ENCODE results near the gene GPSM3. TPM values are rescaled to one million over a fixed set of nuclear protein-coding genes. Genes with fewer than 3 reads are reported as not detected.

The GPSM3 gene
- polyA plus RNA-seq, 1 donor (not counting 4 experiments of a cell fraction or from before 2014, with no cell fraction given) = 3.6 TPM

DNA sequence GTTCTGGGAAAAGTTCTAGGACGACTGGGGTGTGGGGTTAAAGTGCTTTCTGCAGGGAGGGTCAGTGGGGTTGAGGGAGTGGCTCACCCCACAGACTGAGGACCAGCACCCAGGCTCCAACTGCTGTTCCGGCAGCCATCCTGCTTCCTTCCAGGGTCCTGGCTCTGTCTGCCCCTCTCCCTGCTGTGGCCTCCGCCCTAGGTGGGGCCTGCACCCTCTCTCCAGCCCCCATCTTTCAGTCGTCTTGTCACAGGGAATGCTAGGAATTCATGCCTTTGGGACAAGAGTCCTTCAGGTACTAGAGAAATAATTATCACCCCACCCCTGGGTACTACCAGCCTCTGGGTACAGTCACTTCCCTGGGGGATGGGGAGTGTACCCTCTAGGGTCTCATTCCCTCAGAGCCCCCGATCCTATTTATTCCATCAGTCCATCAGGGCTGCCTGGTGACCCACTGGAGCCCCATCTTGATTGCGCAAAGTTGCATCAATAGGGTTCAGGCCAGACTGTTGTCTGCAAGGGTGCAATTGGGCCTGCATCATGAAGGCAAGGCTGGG is 8.3 kb downstream of the GPSM3 start, which contains the start of gene AGER:
Gene AGER (minus strand): TSS at position 170 of the 557 bp plus-strand sequence. CDS start 31 bp downstream, at position 139.
- H3K9ac ChIP-seq (ENCODE audit: control insufficient read depth, extremely low read depth, insufficient read depth, low read length) = no peak within 1 kb of the TSS
- peaks cover 6% of the 10 kb centered on the region for H3K4me1 ChIP-seq (ENCODE audit: control insufficient read depth, extremely low read depth, insufficient read depth, low read length)
- DNase-seq (ENCODE audit: low read depth, low spot score) (no peak), FAIRE-seq (no peak)
- H3K27ac ChIP-seq (ENCODE audit: control insufficient read depth, insufficient read depth, low read length) = no peak within 1 kb of the TSS
- H3K36me3 ChIP-seq (ENCODE audit: control insufficient read depth in 2 of 2, extremely low read depth in 1 of 2, insufficient read depth in 2 of 2, low read length in 2 of 2) = peaks cover 18 to 20% of the 10 kb centered on the region in 2 experiments
- dilution Hi-C loops (cut with MboI; ENCODE audit: extremely low pct_ligation_motif_present, low sequenced_read_pairs) = no loop called here
- no peaks in the 10 kb centered on the region for H3K9me1 ChIP-seq (ENCODE audit: control insufficient read depth, extremely low read depth, insufficient read depth, low read length)
- no peak for TF ChIP-seq CTCF (optimal IDR thresholded peaks at IDR 0.05 in 1 of 3, IDR thresholded peaks at IDR 0.05 in 1 of 3, conservative IDR thresholded peaks at IDR 0.05 in 1 of 3; ENCODE audit: extremely low read depth in 1 of 3, insufficient read depth in 2 of 3, low read length in 3 of 3)
- no peak for TF ChIP-seq EZH2 (IDR thresholded peaks at IDR 0.05; ENCODE audit: low read length)
- H3K4me2 ChIP-seq (ENCODE audit: control insufficient read depth, extremely low read depth, insufficient read depth, low read depth, low read length) = no peak within 1 kb of the TSS
- H4K20me1 ChIP-seq (ENCODE audit: control insufficient read depth, extremely low read depth, insufficient read depth, low read length) = no peaks in the 10 kb centered on the region
- H2AFZ ChIP-seq (ENCODE audit: control insufficient read depth, low read length) = no peak within 1 kb of the TSS
- no peaks in the 10 kb centered on the region for H3K27me3 ChIP-seq (ENCODE audit: control insufficient read depth, extremely low read depth, insufficient read depth, low read length)
- H3K79me2 ChIP-seq (ENCODE audit: control insufficient read depth, insufficient read depth, low read length) = peaks cover 8% of the 10 kb centered on the region
- no peaks in the 10 kb centered on the region for H3K9me3 ChIP-seq (ENCODE audit: control insufficient read depth, low read depth, low read length)
- H3K4me3 ChIP-seq (ENCODE audit: control insufficient read depth in 2 of 3, extremely low read depth in 1 of 3, insufficient read depth in 2 of 3, low read depth in 1 of 3, low read length in 3 of 3) = no peak within 1 kb of the TSS

DNA sequence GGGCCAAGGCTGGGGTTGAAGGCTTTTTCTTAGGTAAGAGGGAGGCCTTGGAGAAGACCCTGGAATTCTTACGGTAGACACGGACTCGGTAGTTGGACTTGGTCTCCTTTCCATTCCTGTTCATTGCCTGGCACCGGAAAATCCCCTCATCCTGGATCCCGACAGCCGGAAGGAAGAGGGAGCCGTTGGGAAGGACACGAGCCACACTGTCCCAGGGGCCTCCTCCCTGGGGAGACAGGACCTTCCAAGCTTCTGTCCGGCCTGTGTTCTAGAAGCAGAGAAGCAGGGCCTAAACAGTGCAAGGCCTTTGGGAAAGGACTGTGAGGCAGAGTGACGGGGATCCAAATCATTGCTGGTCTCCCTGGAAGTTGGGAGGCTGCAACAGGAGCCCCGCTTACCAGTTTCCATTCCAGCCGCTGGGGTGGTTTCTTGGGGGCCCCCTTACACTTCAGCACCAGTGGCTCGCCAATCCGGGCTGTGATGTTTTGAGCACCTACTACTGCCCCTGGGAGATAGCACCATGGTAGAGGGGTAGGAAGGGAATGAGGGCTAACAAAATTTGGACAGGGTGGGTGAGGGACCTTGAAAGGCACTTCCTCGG is 8.9 kb downstream of the GPSM3 start:
- Histone ChIP-seq H3K9me1 (ENCODE audit: control insufficient read depth, extremely low read depth, insufficient read depth, low read length) (no peaks in the 10 kb centered on the region), H3K9me3 (ENCODE audit: control insufficient read depth, low read depth, low read length) (no peaks in the 10 kb centered on the region), H2AFZ (ENCODE audit: control insufficient read depth, low read length) (no peak overlapping the region), H3K27ac (ENCODE audit: control insufficient read depth, insufficient read depth, low read length) (no peak overlapping the region), H3K36me3 (ENCODE audit: control insufficient read depth in 2 of 2, extremely low read depth in 1 of 2, insufficient read depth in 2 of 2, low read length in 2 of 2) (peaks cover 18 to 20% of the 10 kb centered on the region in 2 experiments), H3K9ac (ENCODE audit: control insufficient read depth, extremely low read depth, insufficient read depth, low read length) (no peak overlapping the region), H3K4me1 (ENCODE audit: control insufficient read depth, extremely low read depth, insufficient read depth, low read length) (peaks cover 9% of the 10 kb centered on the region), H3K4me3 (ENCODE audit: control insufficient read depth in 2 of 3, extremely low read depth in 1 of 3, insufficient read depth in 2 of 3, low read depth in 1 of 3, low read length in 3 of 3) (no peak overlapping the region), H3K27me3 (ENCODE audit: control insufficient read depth, extremely low read depth, insufficient read depth, low read length) (no peaks in the 10 kb centered on the region), H4K20me1 (ENCODE audit: control insufficient read depth, extremely low read depth, insufficient read depth, low read length) (no peaks in the 10 kb centered on the region), H3K79me2 (ENCODE audit: control insufficient read depth, insufficient read depth, low read length) (peaks cover 8% of the 10 kb centered on the region), H3K4me2 (ENCODE audit: control insufficient read depth, extremely low read depth, insufficient read depth, low read depth, low read length) (no peak overlapping the region)
- DNase-seq (ENCODE audit: low read depth, low spot score) = no peak
- FAIRE-seq = no peak
- TF ChIP-seq EZH2 (IDR thresholded peaks at IDR 0.05; ENCODE audit: low read length) (no peak), CTCF (optimal IDR thresholded peaks at IDR 0.05 in 1 of 3, IDR thresholded peaks at IDR 0.05 in 1 of 3, conservative IDR thresholded peaks at IDR 0.05 in 1 of 3; ENCODE audit: extremely low read depth in 1 of 3, insufficient read depth in 2 of 3, low read length in 3 of 3) (no peak)
- dilution Hi-C loops (cut with MboI; ENCODE audit: extremely low pct_ligation_motif_present, low sequenced_read_pairs) = no loop called here
